Measurements from ENCODE around the gene MRPS12.
"Not testable (repeated sequence)": the region's sequence is repeated elsewhere in the genome, so short reads cannot be mapped to it uniquely, and the experiment has no call there.

MRPS12 gene

GRCh38 chr19:38958301-38958700, 27.6 kb downstream of the MRPS12 start:
- no peak for TF ChIP-seq CTCF (IDR thresholded peaks at IDR 0.05; ENCODE audit: borderline replicate concordance, extremely low read depth, low read length, poor library complexity, severe bottlenecking)
- TF ChIP-seq EZH2 (IDR thresholded peaks at IDR 0.05; ENCODE audit: borderline replicate concordance, low read depth, low read length, severe bottlenecking), result no peak
- ATAC-seq (ENCODE audit: insufficient read depth, low read depth), result no peak
- no peak overlapping the region for H3K4me2 ChIP-seq (ENCODE audit: insufficient read depth, low read length)
- H3K79me2 ChIP-seq (ENCODE audit: insufficient read depth, low read length), result no peaks in the 10 kb centered on the region
- no peak overlapping the region for H3K4me3 ChIP-seq (ENCODE audit: low read depth in 1 of 2, low read length in 2 of 2)
- peaks cover 3% of the 10 kb centered on the region for H3K4me1 ChIP-seq (ENCODE audit: insufficient read depth, low read length)
- DNase-seq, result no peak
- no peaks in the 10 kb centered on the region for H3K36me3 ChIP-seq (ENCODE audit: insufficient read depth, low read length)
- no peaks in the 10 kb centered on the region for H3K9me3 ChIP-seq (ENCODE audit: insufficient read depth, low read length, severe bottlenecking)
- no peak overlapping the region for H3K9ac ChIP-seq (ENCODE audit: low read depth, low read length)
- no peaks in the 10 kb centered on the region for H3K27me3 ChIP-seq (ENCODE audit: insufficient read depth, low read length, poor library complexity)
- H3K27ac ChIP-seq (ENCODE audit: low read length), result no peak overlapping the region
- H4K20me1 ChIP-seq (ENCODE audit: insufficient read depth, low read length), result no peaks in the 10 kb centered on the region
- no peak overlapping the region for H2AFZ ChIP-seq (ENCODE audit: low read depth, low read length)

- Histone ChIP-seq H3K9ac (ENCODE audit: low read depth, low read length) (no peak overlapping the region), H3K4me3 (ENCODE audit: low read depth in 1 of 2, low read length in 2 of 2) (no peak overlapping the region), H3K27ac (ENCODE audit: low read length) (no peak overlapping the region), H3K27me3 (ENCODE audit: insufficient read depth, low read length, poor library complexity) (no peaks in the 10 kb centered on the region), H3K79me2 (ENCODE audit: insufficient read depth, low read length) (no peaks in the 10 kb centered on the region), H4K20me1 (ENCODE audit: insufficient read depth, low read length) (no peaks in the 10 kb centered on the region), H3K4me1 (ENCODE audit: insufficient read depth, low read length) (peaks cover 3% of the 10 kb centered on the region), H3K4me2 (ENCODE audit: insufficient read depth, low read length) (no peak overlapping the region), H3K36me3 (ENCODE audit: insufficient read depth, low read length) (no peaks in the 10 kb centered on the region), H3K9me3 (ENCODE audit: insufficient read depth, low read length, severe bottlenecking) (no peaks in the 10 kb centered on the region), H2AFZ (ENCODE audit: low read depth, low read length) (no peak overlapping the region)
- DNase-seq, result no peak
- TF ChIP-seq CTCF (IDR thresholded peaks at IDR 0.05; ENCODE audit: borderline replicate concordance, extremely low read depth, low read length, poor library complexity, severe bottlenecking) (no peak), EZH2 (IDR thresholded peaks at IDR 0.05; ENCODE audit: borderline replicate concordance, low read depth, low read length, severe bottlenecking) (no peak)
- no peak for ATAC-seq (ENCODE audit: insufficient read depth, low read depth)
Observed at GRCh38 chr19:38959618-38960017, 28.9 kb downstream of the MRPS12 start.

GRCh38 chr19:38964738-38965137, 34.0 kb downstream of the MRPS12 start:
- Histone ChIP-seq H4K20me1 (ENCODE audit: insufficient read depth, low read length) (no peaks in the 10 kb centered on the region), H3K4me2 (ENCODE audit: insufficient read depth, low read length) (no peak overlapping the region), H3K36me3 (ENCODE audit: insufficient read depth, low read length) (no peaks in the 10 kb centered on the region), H3K27ac (ENCODE audit: low read length) (no peak overlapping the region), H2AFZ (ENCODE audit: low read depth, low read length) (no peak overlapping the region), H3K79me2 (ENCODE audit: insufficient read depth, low read length) (no peaks in the 10 kb centered on the region), H3K4me1 (ENCODE audit: insufficient read depth, low read length) (peaks cover 3% of the 10 kb centered on the region), H3K9me3 (ENCODE audit: insufficient read depth, low read length, severe bottlenecking) (no peaks in the 10 kb centered on the region), H3K4me3 (ENCODE audit: low read depth in 1 of 2, low read length in 2 of 2) (no peak overlapping the region), H3K9ac (ENCODE audit: low read depth, low read length) (no peak overlapping the region), H3K27me3 (ENCODE audit: insufficient read depth, low read length, poor library complexity) (no peaks in the 10 kb centered on the region)
- ATAC-seq (ENCODE audit: insufficient read depth, low read depth) (no peak), DNase-seq (no peak)
- TF ChIP-seq EZH2 (IDR thresholded peaks at IDR 0.05; ENCODE audit: borderline replicate concordance, low read depth, low read length, severe bottlenecking) (no peak), CTCF (IDR thresholded peaks at IDR 0.05; ENCODE audit: borderline replicate concordance, extremely low read depth, low read length, poor library complexity, severe bottlenecking) (no peak)

- H3K9me3 ChIP-seq (ENCODE audit: insufficient read depth, low read length, severe bottlenecking); H3K36me3 ChIP-seq (ENCODE audit: insufficient read depth, low read length); H3K79me2 ChIP-seq (ENCODE audit: insufficient read depth, low read length); H2AFZ ChIP-seq (ENCODE audit: low read depth, low read length); H3K9ac ChIP-seq (ENCODE audit: low read depth, low read length); H3K27ac ChIP-seq (ENCODE audit: low read length); H3K4me2 ChIP-seq (ENCODE audit: insufficient read depth, low read length); H4K20me1 ChIP-seq (ENCODE audit: insufficient read depth, low read length); H3K4me3 ChIP-seq (ENCODE audit: low read depth in 1 of 2, low read length in 2 of 2); DNase-seq; H3K4me1 ChIP-seq (ENCODE audit: insufficient read depth, low read length); H3K27me3 ChIP-seq (ENCODE audit: insufficient read depth, low read length, poor library complexity); ATAC-seq (ENCODE audit: insufficient read depth, low read depth): not testable (repeated sequence)
Observed at GRCh38 chr19:38966149-38966548, 35.4 kb downstream of the MRPS12 start.
